ENCODE results near the gene RLN3. TPM values are rescaled to one million over a fixed set of nuclear protein-coding genes. Genes with fewer than 3 reads are reported as not detected.

RLN3 gene
- total and polyA plus RNA-seq, 10 donors, result 0.35 TPM; not detected in 9

DNA sequence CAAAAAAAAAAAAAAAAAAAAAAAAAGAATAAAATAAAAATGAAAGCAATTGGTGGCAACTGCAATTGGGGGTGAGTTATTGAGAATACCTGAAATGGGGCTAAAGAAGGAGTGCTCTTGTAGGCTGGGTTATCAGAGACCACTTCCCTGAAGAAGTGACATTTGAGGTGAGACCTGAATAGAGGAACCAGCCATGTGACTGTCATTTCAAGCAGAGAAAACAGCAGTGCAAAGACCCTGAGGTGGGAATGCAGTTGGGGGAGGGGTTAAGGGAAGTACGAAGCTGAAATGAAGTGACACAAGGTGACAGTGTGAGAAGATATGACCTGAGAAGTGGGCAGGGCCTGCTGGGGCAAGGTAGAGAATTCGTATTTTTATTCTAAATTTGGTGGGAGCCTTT, 38.2 kb downstream of the RLN3 start:
- H3K36me3 ChIP-seq, result no peaks in the 10 kb centered on the region
- intact Hi-C loops (cut with DNase I; ENCODE audit: low total_unique reads), result no loop called here
- H3K4me3 ChIP-seq, result no peak overlapping the region
- DNase-seq, result no peak
- peaks cover 0 to 26% (median under 1%) of the 10 kb centered on the region in 7 donors for H3K27me3 ChIP-seq (replicated peaks in 1 of 7)
- H3K9me3 ChIP-seq, result no peaks in the 10 kb centered on the region
- no peak overlapping the region for H3K27ac ChIP-seq
- TF ChIP-seq POLR2AphosphoS5 (IDR thresholded peaks at IDR 0.05) (no peak), POLR2A (IDR thresholded peaks at IDR 0.05) (no peak)
- TF ChIP-seq, protein P1, sequence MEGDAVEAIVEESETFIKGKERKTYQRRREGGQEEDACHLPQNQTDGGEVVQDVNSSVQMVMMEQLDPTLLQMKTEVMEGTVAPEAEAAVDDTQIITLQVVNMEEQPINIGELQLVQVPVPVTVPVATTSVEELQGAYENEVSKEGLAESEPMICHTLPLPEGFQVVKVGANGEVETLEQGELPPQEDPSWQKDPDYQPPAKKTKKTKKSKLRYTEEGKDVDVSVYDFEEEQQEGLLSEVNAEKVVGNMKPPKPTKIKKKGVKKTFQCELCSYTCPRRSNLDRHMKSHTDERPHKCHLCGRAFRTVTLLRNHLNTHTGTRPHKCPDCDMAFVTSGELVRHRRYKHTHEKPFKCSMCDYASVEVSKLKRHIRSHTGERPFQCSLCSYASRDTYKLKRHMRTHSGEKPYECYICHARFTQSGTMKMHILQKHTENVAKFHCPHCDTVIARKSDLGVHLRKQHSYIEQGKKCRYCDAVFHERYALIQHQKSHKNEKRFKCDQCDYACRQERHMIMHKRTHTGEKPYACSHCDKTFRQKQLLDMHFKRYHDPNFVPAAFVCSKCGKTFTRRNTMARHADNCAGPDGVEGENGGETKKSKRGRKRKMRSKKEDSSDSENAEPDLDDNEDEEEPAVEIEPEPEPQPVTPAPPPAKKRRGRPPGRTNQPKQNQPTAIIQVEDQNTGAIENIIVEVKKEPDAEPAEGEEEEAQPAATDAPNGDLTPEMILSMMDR (IDR thresholded peaks at IDR 0.05 in 8 of 11, conservative IDR thresholded peaks at IDR 0.05 in 3 of 11), result no peak
- 46 to 75% (median 62%) methylated on average over 2 of the region's 2 CpGs for WGBS, 5 donors
- peaks cover 0 to 3% (median 0%) of the 10 kb centered on the region in 6 donors for H3K4me1 ChIP-seq

DNA sequence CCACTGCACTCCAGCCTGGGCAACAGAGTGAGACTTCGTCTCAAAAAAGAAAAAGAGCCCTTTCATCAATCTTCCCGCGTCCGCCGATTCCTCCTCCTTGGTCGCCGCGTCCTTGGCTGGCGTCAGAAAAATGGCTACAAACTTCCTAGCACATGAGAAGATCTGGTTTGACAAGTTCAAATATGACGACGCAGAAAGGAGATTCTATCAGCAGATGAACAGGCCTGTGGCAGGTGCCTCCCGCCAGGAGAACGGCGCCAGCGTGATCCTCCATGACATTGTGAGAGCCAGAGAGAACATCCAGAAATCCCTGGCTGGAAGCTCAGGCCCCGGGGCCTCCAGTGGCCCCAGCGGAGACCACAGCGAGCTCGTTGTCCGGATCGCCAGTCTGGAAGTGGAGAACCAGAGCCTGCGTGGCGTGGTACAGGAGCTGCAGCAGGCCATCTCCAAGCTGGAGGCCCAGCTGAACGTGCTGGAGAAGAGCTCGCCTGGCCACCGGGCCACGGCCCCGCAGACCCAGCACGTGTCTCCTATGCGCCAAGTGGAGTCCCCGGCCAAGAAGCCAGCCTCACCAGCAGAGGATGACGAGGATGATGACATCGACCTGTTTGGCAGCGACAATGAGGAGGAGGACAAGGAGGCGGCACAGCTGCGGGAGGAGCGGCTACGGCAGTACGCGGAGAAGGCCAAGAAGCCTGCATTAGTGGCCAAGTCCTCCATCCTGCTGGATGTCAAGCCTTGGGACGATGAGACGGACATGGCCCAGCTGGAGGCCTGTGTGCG, 42.5 kb downstream of the RLN3 start:
- Histone ChIP-seq H3K27me3 (replicated peaks in 1 of 7) (peaks cover 0 to 29% (median 0%) of the 10 kb centered on the region in 7 donors), H3K4me1 (peaks cover 29 to 42% (median 38%) of the 10 kb centered on the region in 6 donors), H3K36me3 (no peaks in the 10 kb centered on the region), H3K9me3 (no peaks in the 10 kb centered on the region), H3K27ac (no peak overlapping the region), H3K4me3 (no peak overlapping the region)
- TF ChIP-seq, protein P1 (IDR thresholded peaks at IDR 0.05 in 8 of 11, conservative IDR thresholded peaks at IDR 0.05 in 3 of 11), result no peak
- TF ChIP-seq POLR2A (IDR thresholded peaks at IDR 0.05) (no peak), POLR2AphosphoS5 (IDR thresholded peaks at IDR 0.05) (peak in 1 of 3 donors; percentile 40)
- WGBS, 5 donors, result 89 to 97% (median 94%) methylated on average over 34 to 43 of the region's 43 CpGs
- intact Hi-C loops (cut with DNase I; ENCODE audit: low total_unique reads), result loop anchor here (5.0 kb wide), 1 partner anchor 188 kb away; no protein-coding TSS in a partner anchor
- no peak for DNase-seq

DNA sequence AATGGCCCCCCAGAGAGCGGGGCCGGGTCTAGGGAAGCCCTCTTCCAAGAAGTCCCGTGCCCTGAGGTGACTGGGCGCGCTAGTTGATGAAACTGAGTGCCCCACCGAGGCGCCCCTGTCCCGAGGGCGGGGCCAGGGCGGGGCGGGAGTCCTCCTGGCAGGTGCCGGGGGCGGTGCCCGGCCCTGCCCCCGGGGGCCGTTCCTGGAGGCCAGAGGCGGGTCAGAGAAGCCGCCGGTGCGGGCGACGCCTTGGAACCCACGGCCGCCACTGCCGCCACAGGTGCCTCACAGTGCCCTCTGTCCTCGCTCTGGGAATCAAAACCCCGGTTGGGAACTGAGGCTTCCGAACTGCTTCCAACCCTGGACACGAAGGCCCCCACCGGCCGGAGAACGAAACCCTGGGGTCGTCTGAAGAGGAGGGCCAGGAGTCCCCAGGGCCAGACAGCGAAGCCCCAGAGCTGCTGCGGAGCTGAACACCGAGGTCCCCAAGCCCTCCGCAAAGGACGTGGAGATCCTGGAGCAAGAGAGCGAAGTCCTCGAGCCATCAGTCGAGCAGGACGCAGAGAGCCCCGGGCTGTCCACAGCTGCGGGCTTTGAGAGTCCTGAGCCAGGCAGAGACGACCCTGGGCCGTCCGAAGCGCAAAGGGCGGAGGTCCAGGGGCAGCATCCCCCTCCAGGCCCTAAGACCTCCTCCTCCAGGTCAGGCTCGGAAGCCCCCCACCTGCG, 44.8 kb downstream of the RLN3 start, which contains the start of gene MISP3:
Gene MISP3 (plus strand): TSS at position 252 of the 726 bp plus-strand sequence. CDS start 524 bp downstream, outside the sequence.
- H3K27ac ChIP-seq, result peak within 1 kb of the TSS; percentile 49 to 92 (median 89)
- peak; percentile 86 for DNase-seq
- peaks cover 31 to 56% (median 44%) of the 10 kb centered on the region in 6 donors for H3K4me1 ChIP-seq
- H3K9me3 ChIP-seq, result no peaks in the 10 kb centered on the region
- WGBS, 5 donors, result 1% methylated on average over 13 to 51 of the region's 51 CpGs
- H3K27me3 ChIP-seq (replicated peaks in 1 of 7), result peaks cover 0 to 29% (median 0%) of the 10 kb centered on the region in 7 donors
- no peaks in the 10 kb centered on the region for H3K36me3 ChIP-seq
- H3K4me3 ChIP-seq, result peak within 1 kb of the TSS; percentile 54 to 75 (median 60)
- TF ChIP-seq, protein P1 (IDR thresholded peaks at IDR 0.05 in 8 of 11, conservative IDR thresholded peaks at IDR 0.05 in 3 of 11), result peak in 1 of 11 experiments; percentile 6
- TF ChIP-seq POLR2A (IDR thresholded peaks at IDR 0.05), result no peak
- intact Hi-C loops (cut with DNase I; ENCODE audit: low total_unique reads), result loop anchor here (5.0 kb wide), 1 partner anchor 190 kb away; no protein-coding TSS in a partner anchor
